HG03159 (cell line): ENCODE results near the gene GNB5.

Source experiments
- ATAC-seq: cut with Tn5 transposase; IDR thresholded peaks from one replicate; pipeline ENCODE4 v1.9.1; 2021; ENCODE audit warnings: mild to moderate bottlenecking, moderate library complexity; ENCODE audit not compliant: unreplicated experiment

The GNB5 gene

GRCh38 chr15:52115598-52116427 is 75.4 kb downstream of the GNB5 start:
- no peak for ATAC-seq

GRCh38 chr15:52114261-52115055 is 76.7 kb downstream of the GNB5 start:
- ATAC-seq: no peak

- ATAC-seq: no peak
These were observed 77.5 kb downstream of the GNB5 start for GRCh38 chr15:52113708-52114107.

- ATAC-seq: no peak
These were observed 78.0 kb downstream of the GNB5 start for GRCh38 chr15:52113235-52113634.

GRCh38 chr15:52112203-52112750 is 78.9 kb downstream of the GNB5 start:
- ATAC-seq: no peak

- no peak for ATAC-seq
These were observed 79.5 kb downstream of the GNB5 start for GRCh38 chr15:52111517-52112202.

- no peak for ATAC-seq
These were observed 81.4 kb downstream of the GNB5 start for GRCh38 chr15:52109559-52110451.

- ATAC-seq: no peak
These were observed 84.0 kb downstream of the GNB5 start for GRCh38 chr15:52107238-52107637.

GRCh38 chr15:52106641-52107040 is 84.6 kb downstream of the GNB5 start:
- no peak for ATAC-seq

GRCh38 chr15:52105846-52106245 is 85.3 kb downstream of the GNB5 start:
- ATAC-seq: no peak

- ATAC-seq: peak; percentile 36
These were observed 86.6 kb downstream of the GNB5 start for GRCh38 chr15:52104532-52105004.

- no peak for ATAC-seq
These were observed 87.7 kb downstream of the GNB5 start for GRCh38 chr15:52103217-52104207.

GRCh38 chr15:52102463-52102862 is 88.7 kb downstream of the GNB5 start:
- no peak for ATAC-seq

- no peak for ATAC-seq
These were observed 89.5 kb downstream of the GNB5 start for GRCh38 chr15:52101542-52102323.

GRCh38 chr15:52100807-52101442 is 90.3 kb downstream of the GNB5 start:
- no peak for ATAC-seq

GRCh38 chr15:52099651-52100272 is 91.4 kb downstream of the GNB5 start:
- no peak for ATAC-seq

- no peak for ATAC-seq
These were observed 92.9 kb downstream of the GNB5 start for GRCh38 chr15:52098323-52098722.
